H1 (cell line): ENCODE data around the gene PTPRO.

Source experiments
- ATF3 ChIP-seq: IDR thresholded peaks from 2 replicates; pipeline ENCODE4 v1.6.1; 2011; ENCODE audit warnings: low read depth, mild to moderate bottlenecking, low read length; ENCODE audit not compliant: insufficient read depth
- EZH2 ChIP-seq: fragments of 200-600 bp; sonication (generic); IDR thresholded peaks from 2 replicates; pipeline ENCODE4 v1.7.1; 2012; ENCODE audit warnings: low read depth, mild to moderate bottlenecking, moderate library complexity, low read length, inconsistent platforms; ENCODE audit not compliant: severe bottlenecking
- HDAC6 ChIP-seq: IDR thresholded peaks from one replicate; pipeline ENCODE4 v1.7.1; 2012; ENCODE audit warnings: low read depth, mild to moderate bottlenecking, inconsistent platforms, low read length, moderate library complexity
- JUN ChIP-seq: IDR thresholded peaks from 2 replicates; pipeline ENCODE4 v1.6.1; 2011; ENCODE audit warnings: low read depth, mild to moderate bottlenecking, improper control_type of control experiment, low read length
- MAX ChIP-seq: IDR thresholded peaks from 2 replicates; pipeline ENCODE4 v1.6.1; 2012; ENCODE audit warnings: inconsistent platforms
- PHF8 ChIP-seq: fragments of 200-600 bp; sonication (generic); conservative IDR thresholded peaks from 2 replicates; pipeline ENCODE4 v1.7.1; 2012; ENCODE audit warnings: low read depth, mild to moderate bottlenecking, inconsistent platforms, low read length, moderate library complexity
- POLR2A ChIP-seq, 2 experiments: IDR thresholded peaks; 1 replicate in 1 of 2; 2 replicates in 1 of 2; pipeline ENCODE4 v1.6.1; 2011; ENCODE audit warnings: low read depth in 2 of 2, low read length in 2 of 2, mild to moderate bottlenecking in 2 of 2; ENCODE audit errors: control extremely low read depth in 1 of 2
- POLR2AphosphoS5 ChIP-seq: IDR thresholded peaks from 2 replicates; pipeline ENCODE4 v1.6.1; 2011; ENCODE audit warnings: low read depth, low read length
- SIN3A ChIP-seq, 2 experiments: IDR thresholded peaks in 1 of 2; conservative IDR thresholded peaks in 1 of 2; 2 replicates each; pipeline ENCODE4 v1.6.1; 2011 to 2012; ENCODE audit warnings: low read length in 2 of 2, improper control_type of control experiment in 1 of 2, low read depth in 1 of 2, mild to moderate bottlenecking in 1 of 2
- SUZ12 ChIP-seq: fragments of 200-600 bp; sonication (generic); IDR thresholded peaks from 2 replicates; pipeline ENCODE4 v1.6.1; 2012; ENCODE audit warnings: mild to moderate bottlenecking, inconsistent platforms, low read length, moderate library complexity, mixed read lengths
- TAF1 ChIP-seq: IDR thresholded peaks from 2 replicates; pipeline ENCODE4 v1.6.1; 2011; ENCODE audit warnings: mild to moderate bottlenecking, low read depth, low read length
- TCF12 ChIP-seq: IDR thresholded peaks from 2 replicates; pipeline ENCODE4 v1.6.1; 2011; ENCODE audit warnings: low read depth, mild to moderate bottlenecking, low read length
- TF ChIP-seq, protein P1 (sequence below), 3 experiments: IDR thresholded peaks; 1 replicate in 2 of 3; 2 replicates in 1 of 3; pipeline versions ENCODE4 v1.5.1 to v1.6.1; 2011; ENCODE audit warnings: low read length in 3 of 3, mild to moderate bottlenecking in 3 of 3, inconsistent platforms in 2 of 3, low read depth in 1 of 3, moderate library complexity in 1 of 3; ENCODE audit not compliant: insufficient read depth in 1 of 3; ENCODE audit errors: control extremely low read depth in 1 of 3

GRCh38 chr12:15329891-15330290 is 7.6 kb downstream of the PTPRO start:
- TF ChIP-seq POLR2A (IDR thresholded peaks at IDR 0.05; ENCODE audit: control extremely low read depth in 1 of 2, low read depth in 2 of 2, low read length in 2 of 2) = no peak
- TF ChIP-seq POLR2AphosphoS5 = no peak
- no peak for TF ChIP-seq HDAC6
- TF ChIP-seq ATF3 = no peak
- TF ChIP-seq, protein P1, sequence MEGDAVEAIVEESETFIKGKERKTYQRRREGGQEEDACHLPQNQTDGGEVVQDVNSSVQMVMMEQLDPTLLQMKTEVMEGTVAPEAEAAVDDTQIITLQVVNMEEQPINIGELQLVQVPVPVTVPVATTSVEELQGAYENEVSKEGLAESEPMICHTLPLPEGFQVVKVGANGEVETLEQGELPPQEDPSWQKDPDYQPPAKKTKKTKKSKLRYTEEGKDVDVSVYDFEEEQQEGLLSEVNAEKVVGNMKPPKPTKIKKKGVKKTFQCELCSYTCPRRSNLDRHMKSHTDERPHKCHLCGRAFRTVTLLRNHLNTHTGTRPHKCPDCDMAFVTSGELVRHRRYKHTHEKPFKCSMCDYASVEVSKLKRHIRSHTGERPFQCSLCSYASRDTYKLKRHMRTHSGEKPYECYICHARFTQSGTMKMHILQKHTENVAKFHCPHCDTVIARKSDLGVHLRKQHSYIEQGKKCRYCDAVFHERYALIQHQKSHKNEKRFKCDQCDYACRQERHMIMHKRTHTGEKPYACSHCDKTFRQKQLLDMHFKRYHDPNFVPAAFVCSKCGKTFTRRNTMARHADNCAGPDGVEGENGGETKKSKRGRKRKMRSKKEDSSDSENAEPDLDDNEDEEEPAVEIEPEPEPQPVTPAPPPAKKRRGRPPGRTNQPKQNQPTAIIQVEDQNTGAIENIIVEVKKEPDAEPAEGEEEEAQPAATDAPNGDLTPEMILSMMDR (IDR thresholded peaks at IDR 0.05; ENCODE audit: control extremely low read depth in 1 of 3, insufficient read depth in 1 of 3, low read depth in 1 of 3, low read length in 3 of 3) = no peak
- no peak for TF ChIP-seq MAX
- TF ChIP-seq TAF1 = no peak
- no peak for TF ChIP-seq JUN
- no peak for TF ChIP-seq PHF8
- no peak for TF ChIP-seq SIN3A (conservative IDR thresholded peaks at IDR 0.05 in 1 of 2, IDR thresholded peaks at IDR 0.05 in 1 of 2; ENCODE audit: low read depth in 1 of 2, low read length in 2 of 2)
- no peak for TF ChIP-seq EZH2
- no peak for TF ChIP-seq TCF12
- no peak for TF ChIP-seq SUZ12
